Measurements from ENCODE around the gene PROX1. TPM values are rescaled to one million over a fixed set of nuclear protein-coding genes. Genes with fewer than 3 reads are reported as not detected.

PROX1 gene
- total and polyA plus RNA-seq, 2 of the 4 experiments (the other 2 are of a cell fraction), result under 0.01 to 0.02 TPM

GRCh38 chr1:214031267-214031650, 43.5 kb downstream of the PROX1 start:
- Histone ChIP-seq H3K27ac (ENCODE audit: insufficient read depth, low read length) (no peak overlapping the region), H3K18ac (ENCODE audit: low read depth, low read length) (no peak overlapping the region), H3K4ac (ENCODE audit: low read depth, low read length) (no peak overlapping the region), H3K56ac (ENCODE audit: extremely low read depth, insufficient read depth, low read length) (no peak overlapping the region), H3K36me3 (ENCODE audit: control insufficient read depth, insufficient read depth, low read length) (no peaks in the 10 kb centered on the region), H3K9me1 (ENCODE audit: insufficient read depth, low read length) (no peaks in the 10 kb centered on the region), H4K20me1 (ENCODE audit: insufficient read depth, low read length) (no peaks in the 10 kb centered on the region), H2AK9ac (replicated peaks; ENCODE audit: low read depth, low read length, poor library complexity) (no peak overlapping the region), H2AFZ (replicated peaks; ENCODE audit: low read length, poor library complexity) (no peak overlapping the region), H3K4me3 (ENCODE audit: insufficient read depth, low read depth, low read length) (no peak overlapping the region), H2BK120ac (ENCODE audit: low read depth, low read length) (no peak overlapping the region), H4K91ac (ENCODE audit: insufficient read depth, low read depth, low read length) (no peak overlapping the region), H3K4me1 (ENCODE audit: control insufficient read depth, insufficient read depth, low read length) (no peaks in the 10 kb centered on the region), H3K9me3 (ENCODE audit: control insufficient read depth, insufficient read depth, low read length) (no peaks in the 10 kb centered on the region), H2BK15ac (ENCODE audit: low read depth, low read length) (no peak overlapping the region), H3K79me1 (ENCODE audit: low read depth in 1 of 2, low read length in 2 of 2) (no peaks in the 10 kb centered on the region), H3K9ac (ENCODE audit: low read depth, low read length) (no peak overlapping the region), H4K8ac (ENCODE audit: low read depth in 2 of 2, low read length in 2 of 2) (no peak overlapping the region), H2BK5ac (ENCODE audit: low read depth, low read length, poor library complexity, severe bottlenecking) (no peak overlapping the region), H2BK20ac (ENCODE audit: low read depth, low read length) (no peak overlapping the region), H3K23ac (ENCODE audit: low read depth, low read length) (no peak overlapping the region), H3K4me2 (ENCODE audit: low read depth, low read length) (no peak overlapping the region), H3K27me3 (ENCODE audit: control insufficient read depth, insufficient read depth, low read length) (0 out of 2 replicates have a peak, but pooled peaks cover 2% of the 10 kb centered on the region), H3K14ac (replicated peaks; ENCODE audit: low read depth, low read length) (no peak overlapping the region), H2AK5ac (ENCODE audit: low read depth, low read length) (no peak overlapping the region), H4K5ac (ENCODE audit: low read depth, low read length) (no peak overlapping the region)
- CTCF ChIA-PET, result no interaction called here
- WGBS, 2 experiments (ENCODE audit: extremely low coverage in 2 of 2, insufficient read length in 1 of 2), result 33% methylated on average over 2 of the region's 5 CpGs; no CpG with 5 or more reads in 1 of the 2 experiments
- POLR2A ChIA-PET (ENCODE audit: unreplicated experiment), result no interaction called here
- no peak for ATAC-seq (ENCODE audit: low read depth)
- TF ChIP-seq NFE2L2 (IDR thresholded peaks at IDR 0.05; ENCODE audit: low read depth, low read length) (no peak), MXI1 (IDR thresholded peaks at IDR 0.05; ENCODE audit: borderline replicate concordance, low read depth, low read length) (no peak), MAZ (IDR thresholded peaks at IDR 0.05; ENCODE audit: borderline replicate concordance, low read depth, low read length) (no peak), RAD21 (IDR thresholded peaks at IDR 0.05; ENCODE audit: low read length) (no peak), SMC3 (IDR thresholded peaks at IDR 0.05; ENCODE audit: low read depth, low read length) (no peak), CHD1 (IDR thresholded peaks at IDR 0.05; ENCODE audit: low read depth, low read length) (no peak), CEBPB (IDR thresholded peaks at IDR 0.05; ENCODE audit: low read depth, low read length) (no peak)
- no TSS peak for BruUV-seq (replicated peaks)
- intact Hi-C loops (cut with micrococcal nuclease), result no loop called here
- dilution Hi-C loops (cut with HindIII; ENCODE audit: low sequenced_read_pairs, unreplicated experiment), result no loop called here
- in situ Hi-C loops (cut with MboI; ENCODE audit: low sequenced_read_pairs), result no loop called here
- no peak for DNase-seq

Measured in IMR-90 (cell line).